ENCODE data around the gene LAMC3. TPM values are rescaled to one million over a fixed set of nuclear protein-coding genes. Genes with fewer than 3 reads are reported as not detected.
A peak's percentile ranks its signal among the peaks of the same experiment; 100 is the strongest.
"Not testable (repeated sequence)": the region's sequence is repeated elsewhere in the genome, so short reads cannot be mapped to it uniquely, and the experiment has no call there.

LAMC3 gene
- total RNA-seq, 1 donor from 2014 or later, result 0.20 TPM

- peak overlapping the region; percentile 66 for H3K4me3 Mint-ChIP-seq (ENCODE audit: unreplicated experiment)
- Histone ChIP-seq H3K9me3 (ENCODE audit: insufficient read depth, low read depth, low read length) (no peaks in the 10 kb centered on the region), H3K4me2 (ENCODE audit: low read length) (peak overlapping the region; percentile 26), H3K4me1 (ENCODE audit: insufficient read depth, low read length) (peaks cover 13% of the 10 kb centered on the region), H3K36me3 (ENCODE audit: insufficient read depth, low read length) (no peaks in the 10 kb centered on the region), H2AFZ (ENCODE audit: low read depth, low read length) (no peak overlapping the region), H3K9ac (ENCODE audit: low read length) (no peak overlapping the region), H3K27ac (ENCODE audit: low read depth, low read length) (no peak overlapping the region), H4K20me1 (ENCODE audit: insufficient read depth, low read length) (no peaks in the 10 kb centered on the region), H3K4me3 (ENCODE audit: insufficient read depth, low read depth, low read length) (no peak overlapping the region), H3K79me2 (ENCODE audit: insufficient read depth, low read length) (no peaks in the 10 kb centered on the region), H3K27me3 (ENCODE audit: insufficient read depth, low read length) (no peaks in the 10 kb centered on the region)
- no peaks in the 10 kb centered on the region for H3K36me3 Mint-ChIP-seq (ENCODE audit: low read depth, unreplicated experiment)
- peak overlapping the region; percentile 84 for H3K27ac Mint-ChIP-seq (ENCODE audit: unreplicated experiment)
- DNase-seq (ENCODE audit: low read depth), result no peak
- H3K9me3 Mint-ChIP-seq (ENCODE audit: unreplicated experiment), result no peaks in the 10 kb centered on the region
- no peak for TF ChIP-seq EZH2 (IDR thresholded peaks at IDR 0.05; ENCODE audit: insufficient read depth, low read length)
- TF ChIP-seq CTCF (IDR thresholded peaks at IDR 0.05; ENCODE audit: insufficient read depth, low read depth, low read length), result no peak
- no peak for FAIRE-seq
- peaks cover 3% of the 10 kb centered on the region for H3K27me3 Mint-ChIP-seq (ENCODE audit: low read depth, unreplicated experiment)
- H3K4me1 Mint-ChIP-seq (ENCODE audit: low read depth, unreplicated experiment), result peaks cover 16% of the 10 kb centered on the region
These were observed 103.6 kb downstream of the LAMC3 start for GRCh38 chr9:131112374-131113154.

GRCh38 chr9:131113655-131114054, 104.7 kb downstream of the LAMC3 start:
- Histone ChIP-seq H4K20me1 (ENCODE audit: insufficient read depth, low read length) (no peaks in the 10 kb centered on the region), H3K4me3 (ENCODE audit: insufficient read depth, low read depth, low read length) (no peak overlapping the region), H3K27me3 (ENCODE audit: insufficient read depth, low read length) (no peaks in the 10 kb centered on the region), H3K36me3 (ENCODE audit: insufficient read depth, low read length) (no peaks in the 10 kb centered on the region), H2AFZ (ENCODE audit: low read depth, low read length) (no peak overlapping the region), H3K9ac (ENCODE audit: low read length) (no peak overlapping the region), H3K9me3 (ENCODE audit: insufficient read depth, low read depth, low read length) (no peaks in the 10 kb centered on the region), H3K27ac (ENCODE audit: low read depth, low read length) (no peak overlapping the region), H3K4me1 (ENCODE audit: insufficient read depth, low read length) (peaks cover 13% of the 10 kb centered on the region), H3K79me2 (ENCODE audit: insufficient read depth, low read length) (no peaks in the 10 kb centered on the region), H3K4me2 (ENCODE audit: low read length) (no peak overlapping the region)
- H3K36me3 Mint-ChIP-seq (ENCODE audit: low read depth, unreplicated experiment), result no peaks in the 10 kb centered on the region
- peaks cover 3% of the 10 kb centered on the region for H3K27me3 Mint-ChIP-seq (ENCODE audit: low read depth, unreplicated experiment)
- H3K27ac Mint-ChIP-seq (ENCODE audit: unreplicated experiment), result no peak overlapping the region
- no peak overlapping the region for H3K4me3 Mint-ChIP-seq (ENCODE audit: unreplicated experiment)
- no peak for TF ChIP-seq EZH2 (IDR thresholded peaks at IDR 0.05; ENCODE audit: insufficient read depth, low read length)
- TF ChIP-seq CTCF (IDR thresholded peaks at IDR 0.05; ENCODE audit: insufficient read depth, low read depth, low read length), result no peak
- peaks cover 16% of the 10 kb centered on the region for H3K4me1 Mint-ChIP-seq (ENCODE audit: low read depth, unreplicated experiment)
- no peaks in the 10 kb centered on the region for H3K9me3 Mint-ChIP-seq (ENCODE audit: unreplicated experiment)
- FAIRE-seq (no peak), DNase-seq (ENCODE audit: low read depth) (no peak)

- Histone ChIP-seq H2AFZ (ENCODE audit: low read depth, low read length) (no peak overlapping the region), H3K36me3 (ENCODE audit: insufficient read depth, low read length) (no peaks in the 10 kb centered on the region), H3K4me3 (ENCODE audit: insufficient read depth, low read depth, low read length) (no peak overlapping the region), H3K4me2 (ENCODE audit: low read length) (no peak overlapping the region), H4K20me1 (ENCODE audit: insufficient read depth, low read length) (no peaks in the 10 kb centered on the region), H3K27me3 (ENCODE audit: insufficient read depth, low read length) (no peaks in the 10 kb centered on the region), H3K4me1 (ENCODE audit: insufficient read depth, low read length) (peaks cover 13% of the 10 kb centered on the region), H3K79me2 (ENCODE audit: insufficient read depth, low read length) (no peaks in the 10 kb centered on the region), H3K9ac (ENCODE audit: low read length) (no peak overlapping the region), H3K27ac (ENCODE audit: low read depth, low read length) (no peak overlapping the region), H3K9me3 (ENCODE audit: insufficient read depth, low read depth, low read length) (no peaks in the 10 kb centered on the region)
- Mint-ChIP-seq H3K27ac (ENCODE audit: unreplicated experiment) (no peak overlapping the region), H3K27me3 (ENCODE audit: low read depth, unreplicated experiment) (peaks cover 3% of the 10 kb centered on the region), H3K9me3 (ENCODE audit: unreplicated experiment) (no peaks in the 10 kb centered on the region), H3K4me1 (ENCODE audit: low read depth, unreplicated experiment) (peaks cover 16% of the 10 kb centered on the region), H3K36me3 (ENCODE audit: low read depth, unreplicated experiment) (no peaks in the 10 kb centered on the region), H3K4me3 (ENCODE audit: unreplicated experiment) (no peak overlapping the region)
- DNase-seq (ENCODE audit: low read depth) (no peak), FAIRE-seq (no peak)
- TF ChIP-seq EZH2 (IDR thresholded peaks at IDR 0.05; ENCODE audit: insufficient read depth, low read length), result no peak
- no peak for TF ChIP-seq CTCF (IDR thresholded peaks at IDR 0.05; ENCODE audit: insufficient read depth, low read depth, low read length)
These were observed 105.1 kb downstream of the LAMC3 start for GRCh38 chr9:131114084-131114535.

- not testable (repeated sequence) for H3K27me3 Mint-ChIP-seq (ENCODE audit: low read depth, unreplicated experiment); H3K36me3 ChIP-seq (ENCODE audit: insufficient read depth, low read length); H3K79me2 ChIP-seq (ENCODE audit: insufficient read depth, low read length); H3K9me3 ChIP-seq (ENCODE audit: insufficient read depth, low read depth, low read length); H3K9me3 Mint-ChIP-seq (ENCODE audit: unreplicated experiment); H3K9ac ChIP-seq (ENCODE audit: low read length); H2AFZ ChIP-seq (ENCODE audit: low read depth, low read length); H3K27ac ChIP-seq (ENCODE audit: low read depth, low read length); FAIRE-seq; H3K4me2 ChIP-seq (ENCODE audit: low read length); H3K27ac Mint-ChIP-seq (ENCODE audit: unreplicated experiment); H3K4me3 ChIP-seq (ENCODE audit: insufficient read depth, low read depth, low read length); H3K36me3 Mint-ChIP-seq (ENCODE audit: low read depth, unreplicated experiment); H4K20me1 ChIP-seq (ENCODE audit: insufficient read depth, low read length); H3K27me3 ChIP-seq (ENCODE audit: insufficient read depth, low read length); H3K4me3 Mint-ChIP-seq (ENCODE audit: unreplicated experiment); DNase-seq (ENCODE audit: low read depth)
- H3K4me1 ChIP-seq (ENCODE audit: insufficient read depth, low read length), result peaks cover 13% of the 10 kb centered on the region
- H3K4me1 Mint-ChIP-seq (ENCODE audit: low read depth, unreplicated experiment), result peaks cover 16% of the 10 kb centered on the region
These were observed 106.4 kb downstream of the LAMC3 start for GRCh38 chr9:131115360-131115742.

All from astrocyte (in vitro differentiated cells and primary cell).